ENCODE measurements around the gene PRXL2B.

GRCh38 chr1:2625311-2625710, 38.7 kb downstream of the PRXL2B start:
- TF ChIP-seq CTCF (conservative IDR thresholded peaks at IDR 0.05) (no peak), ZFX (IDR thresholded peaks at IDR 0.05) (no peak)

All from C4-2B (cell line).